Fibroblast of lung (primary cell): ENCODE results near the gene TAPT1. TPM values are rescaled to one million over a fixed set of nuclear protein-coding genes. Genes with fewer than 3 reads are reported as not detected.

Experiments used
- DNase-seq, 2 donors: peaks; one replicate each; pipeline versions ENCODE4 v3.0.0 to v3.0.0-alpha.2; 2010; ENCODE audit warnings: low read depth in 2 of 2
- H2AFZ ChIP-seq: 2 replicates; pipeline ENCODE4 v1.5.1; 2012; ENCODE audit warnings: low read length, control low read depth, inconsistent platforms
- H3K27ac ChIP-seq: 2 replicates; pipeline ENCODE4 v1.5.1; 2011; ENCODE audit warnings: low read length, control low read depth; ENCODE audit not compliant: insufficient read depth
- H3K27me3 ChIP-seq: 2 replicates; pipeline ENCODE4 v1.5.1; 2011; ENCODE audit warnings: mild to moderate bottlenecking, low read length; ENCODE audit not compliant: control insufficient read depth, insufficient read depth
- H3K36me3 ChIP-seq: 2 replicates; pipeline ENCODE4 v1.5.1; 2011; ENCODE audit warnings: low read length; ENCODE audit not compliant: control insufficient read depth, insufficient read depth
- H3K4me1 ChIP-seq: 2 replicates; pipeline ENCODE4 v1.5.1; 2011; ENCODE audit warnings: low read length; ENCODE audit not compliant: control insufficient read depth, insufficient read depth; ENCODE audit errors: extremely low read depth
- H3K4me2 ChIP-seq: 2 replicates; pipeline ENCODE4 v1.5.1; 2011; ENCODE audit warnings: low read length, control low read depth; ENCODE audit not compliant: insufficient read depth; ENCODE audit errors: extremely low read depth
- H3K4me3 ChIP-seq, 4 experiments: fragments of 200-600 bp in 1 of 4; sonication (generic) in 1 of 4; replicated peaks in 1 of 4; 2 replicates each; pipeline ENCODE4 v1.5.1; 2011 to 2016; ENCODE audit warnings: low read length in 4 of 4, low read depth in 3 of 4, mild to moderate bottlenecking in 3 of 4, control low read depth in 2 of 4, inconsistent platforms in 1 of 4, mixed read lengths in 1 of 4; ENCODE audit not compliant: insufficient read depth in 1 of 4; ENCODE audit errors: control extremely low read depth in 1 of 4
- H3K79me2 ChIP-seq: 2 replicates; pipeline ENCODE4 v1.5.1; 2012; ENCODE audit warnings: mild to moderate bottlenecking, low read length, inconsistent platforms; ENCODE audit not compliant: control insufficient read depth, insufficient read depth
- H3K9ac ChIP-seq: 2 replicates; pipeline ENCODE4 v1.5.1; 2011; ENCODE audit warnings: mild to moderate bottlenecking, low read length, control low read depth; ENCODE audit not compliant: insufficient read depth
- H3K9me3 ChIP-seq: 2 replicates; pipeline ENCODE4 v1.5.1; 2012; ENCODE audit warnings: low read depth, low read length; ENCODE audit not compliant: control insufficient read depth, insufficient read depth
- H4K20me1 ChIP-seq: 2 replicates; pipeline ENCODE4 v1.5.1; 2011; ENCODE audit warnings: low read length; ENCODE audit not compliant: control insufficient read depth, insufficient read depth; ENCODE audit errors: extremely low read depth
- CTCF ChIP-seq, 2 donors: IDR thresholded peaks in 1 of 2; conservative IDR thresholded peaks in 1 of 2; 1 replicate in 1 of 2; 2 replicates in 1 of 2; pipeline ENCODE4 v1.5.1; 2011 to 2012; ENCODE audit warnings: low read length in 2 of 2, control low read depth in 1 of 2, inconsistent platforms in 1 of 2, low read depth in 1 of 2, mild to moderate bottlenecking in 1 of 2
- EZH2 ChIP-seq: IDR thresholded peaks from 2 replicates; pipeline ENCODE4 v1.5.1; 2012; ENCODE audit warnings: low read length, control low read depth, mild to moderate bottlenecking; ENCODE audit errors: missing control alignments
- polyA plus RNA-seq, 2 donors: library from polyadenylated mRNA; depleted of rRNA in 1 of 2; stranded (reverse) in 1 of 2; unstranded in 1 of 2; fragments of >200 nt; gene quantifications; 2 replicates each; pipeline ENCODE4 v1.2.1, GENCODE V29; 2011 to 2012; ENCODE audit warnings: missing spikeins in 1 of 2
- total RNA-seq: library from RNA; depleted of rRNA; stranded (reverse); fragments of >200 nt; gene quantifications from 2 replicates; pipeline ENCODE4 v1.2.1, GENCODE V29; 2014

The TAPT1 gene
- total and polyA plus RNA-seq, 2 donors (not counting 1 experiment from before 2014, with no cell fraction given), result 18.7 to 20.6 TPM

- Histone ChIP-seq H3K4me2 (no peak overlapping the region), H3K27me3 (no peaks in the 10 kb centered on the region), H3K4me3 (no peak overlapping the region), H3K9me3 (no peaks in the 10 kb centered on the region), H2AFZ (no peak overlapping the region), H3K36me3 (no peaks in the 10 kb centered on the region), H3K9ac (no peak overlapping the region), H3K27ac (no peak overlapping the region), H4K20me1 (no peaks in the 10 kb centered on the region), H3K4me1 (no peaks in the 10 kb centered on the region), H3K79me2 (no peaks in the 10 kb centered on the region)
- DNase-seq, result no peak
- TF ChIP-seq CTCF (conservative IDR thresholded peaks at IDR 0.05 in 1 of 2, IDR thresholded peaks at IDR 0.05 in 1 of 2; ENCODE audit: low read depth in 1 of 2, low read length in 2 of 2) (no peak), EZH2 (no peak)
Observed at GRCh38 chr4:16237715-16238114, 11.4 kb upstream of the TAPT1 start.

GRCh38 chr4:16236402-16237023 is 10.2 kb upstream of the TAPT1 start:
- no peak overlapping the region for H3K9ac ChIP-seq
- H3K79me2 ChIP-seq, result no peaks in the 10 kb centered on the region
- no peak overlapping the region for H3K4me3 ChIP-seq
- no peak overlapping the region for H3K27ac ChIP-seq
- H3K4me2 ChIP-seq, result no peak overlapping the region
- DNase-seq, result no peak
- H3K9me3 ChIP-seq, result no peaks in the 10 kb centered on the region
- H4K20me1 ChIP-seq, result no peaks in the 10 kb centered on the region
- no peaks in the 10 kb centered on the region for H3K27me3 ChIP-seq
- no peak for TF ChIP-seq EZH2
- no peak for TF ChIP-seq CTCF (conservative IDR thresholded peaks at IDR 0.05 in 1 of 2, IDR thresholded peaks at IDR 0.05 in 1 of 2; ENCODE audit: low read depth in 1 of 2, low read length in 2 of 2)
- no peaks in the 10 kb centered on the region for H3K4me1 ChIP-seq
- no peak overlapping the region for H2AFZ ChIP-seq
- no peaks in the 10 kb centered on the region for H3K36me3 ChIP-seq

GRCh38 chr4:16235209-16235608 is 8.9 kb upstream of the TAPT1 start:
- Histone ChIP-seq H3K9ac (no peak overlapping the region), H2AFZ (no peak overlapping the region), H3K4me1 (no peaks in the 10 kb centered on the region), H3K4me3 (no peak overlapping the region), H3K79me2 (no peaks in the 10 kb centered on the region), H3K27ac (no peak overlapping the region), H3K9me3 (no peaks in the 10 kb centered on the region), H4K20me1 (no peaks in the 10 kb centered on the region), H3K36me3 (no peaks in the 10 kb centered on the region), H3K27me3 (no peaks in the 10 kb centered on the region), H3K4me2 (no peak overlapping the region)
- no peak for DNase-seq
- TF ChIP-seq EZH2, result no peak
- no peak for TF ChIP-seq CTCF (conservative IDR thresholded peaks at IDR 0.05 in 1 of 2, IDR thresholded peaks at IDR 0.05 in 1 of 2; ENCODE audit: low read depth in 1 of 2, low read length in 2 of 2)
